ENCODE data around the gene PKIB.
"Not testable (repeated sequence)": the region's sequence is repeated elsewhere in the genome, so short reads cannot be mapped to it uniquely, and the experiment has no call there.

PKIB gene

DNA sequence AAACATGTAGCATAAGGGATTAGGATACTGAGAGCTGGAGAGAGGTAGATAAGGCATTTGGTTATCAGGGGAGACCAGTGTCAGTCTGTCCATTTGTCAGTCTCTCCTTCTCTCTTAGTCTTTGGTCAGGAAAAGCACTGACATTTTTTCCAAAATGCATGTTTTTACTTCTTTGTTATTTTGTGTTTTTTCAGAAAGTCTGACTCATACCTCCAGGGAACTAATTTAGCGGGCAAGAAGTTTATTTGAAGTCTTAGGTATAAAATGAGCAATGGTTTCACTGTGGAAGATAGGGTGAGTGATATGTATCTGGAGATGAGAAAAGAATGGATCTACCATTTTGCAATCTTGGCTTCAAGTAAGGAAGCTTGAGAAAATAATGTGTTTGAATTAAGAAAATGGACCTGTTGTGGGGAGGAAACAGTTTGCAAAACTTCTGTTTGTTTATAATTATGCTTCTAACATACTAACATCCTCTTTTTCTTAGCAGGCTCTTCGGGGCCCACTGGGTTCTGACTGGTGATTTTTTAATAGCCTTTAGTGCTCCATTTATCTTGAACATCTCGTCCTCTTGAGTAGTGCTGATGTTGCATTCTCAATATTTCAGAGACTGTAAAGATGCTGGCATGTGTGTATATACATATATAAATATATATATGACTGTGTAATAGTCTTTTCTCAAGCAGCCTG, 102.4 kb downstream of the PKIB start:
- no peak for DNase-seq

DNA sequence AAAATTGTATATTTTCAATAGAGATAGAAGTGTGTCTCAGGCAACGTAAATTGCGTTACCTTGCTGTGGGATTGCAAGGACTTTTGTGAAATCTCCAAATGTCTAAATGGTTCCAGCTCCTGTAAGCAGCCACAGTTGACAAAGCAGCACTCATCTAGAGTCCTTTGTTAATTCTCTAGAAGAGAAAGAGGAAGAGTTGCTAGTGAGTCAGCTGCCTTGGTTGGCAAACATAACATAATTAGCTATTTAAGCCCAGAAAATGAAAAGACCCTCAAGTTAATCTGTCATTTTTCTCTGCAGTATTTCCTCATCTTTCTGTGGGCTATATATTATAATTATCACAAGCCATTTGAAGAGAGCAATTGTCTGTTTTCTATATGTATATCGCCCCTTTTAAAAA, 102.9 kb downstream of the PKIB start:
- DNase-seq = no peak

DNA sequence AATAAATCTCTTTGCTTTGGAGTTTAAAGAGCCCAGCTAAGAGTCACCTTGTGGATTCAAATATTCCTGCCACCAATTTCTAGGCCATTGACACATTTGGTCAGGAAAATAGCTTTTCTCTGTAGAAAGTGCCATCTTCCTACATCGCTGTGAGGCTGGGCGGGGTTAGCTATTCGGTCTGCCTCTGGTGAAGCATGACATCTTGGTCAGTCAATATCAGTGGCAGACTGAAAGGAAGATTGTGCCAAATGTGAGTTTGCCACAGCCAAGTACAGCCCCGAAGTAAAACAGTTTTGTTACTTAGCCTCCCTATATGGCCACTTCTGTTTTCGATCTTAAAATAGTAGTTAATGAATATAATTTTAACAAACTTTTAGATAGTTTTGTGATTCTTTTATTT, 103.9 kb downstream of the PKIB start:
- DNase-seq = no peak

DNA sequence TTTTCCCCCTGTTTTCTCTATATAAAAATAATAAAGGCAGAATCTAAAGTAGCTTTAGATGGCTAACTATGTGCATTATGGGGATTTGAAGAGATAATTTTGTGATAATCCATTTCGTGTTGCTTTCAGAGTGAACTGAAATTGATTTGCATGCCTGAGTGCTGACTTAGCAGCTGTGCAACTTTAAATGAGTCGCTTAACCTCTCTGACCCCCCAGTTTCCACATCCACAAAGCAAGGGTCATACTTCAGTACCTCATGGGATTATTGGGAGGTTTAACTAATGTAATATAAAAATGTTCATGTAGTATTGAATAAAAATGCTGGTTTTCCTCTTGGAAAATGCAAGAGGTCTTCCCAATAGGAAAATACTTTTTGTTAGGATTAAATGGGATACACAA, 105.5 kb downstream of the PKIB start:
- no peak for DNase-seq

DNA sequence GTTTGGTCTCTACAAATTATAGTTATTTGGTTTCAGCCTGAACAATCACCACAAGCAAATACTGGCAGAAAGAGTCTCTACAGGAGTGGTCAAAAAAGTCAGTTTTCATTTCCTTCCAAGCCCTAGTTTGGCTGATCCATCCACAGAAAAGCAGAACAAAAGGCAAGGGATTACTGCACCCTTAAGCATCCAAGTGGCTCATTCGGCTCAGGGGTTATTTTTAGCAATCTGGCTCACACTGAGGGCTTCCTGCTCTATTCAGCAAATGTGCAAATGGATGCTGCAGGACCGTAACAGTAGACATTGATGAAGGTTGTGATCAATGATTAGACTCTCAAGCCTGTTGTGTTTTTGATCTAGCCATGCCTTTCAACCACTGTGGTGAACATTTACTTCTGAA, 107.1 kb downstream of the PKIB start:
- DNase-seq = no peak

DNA sequence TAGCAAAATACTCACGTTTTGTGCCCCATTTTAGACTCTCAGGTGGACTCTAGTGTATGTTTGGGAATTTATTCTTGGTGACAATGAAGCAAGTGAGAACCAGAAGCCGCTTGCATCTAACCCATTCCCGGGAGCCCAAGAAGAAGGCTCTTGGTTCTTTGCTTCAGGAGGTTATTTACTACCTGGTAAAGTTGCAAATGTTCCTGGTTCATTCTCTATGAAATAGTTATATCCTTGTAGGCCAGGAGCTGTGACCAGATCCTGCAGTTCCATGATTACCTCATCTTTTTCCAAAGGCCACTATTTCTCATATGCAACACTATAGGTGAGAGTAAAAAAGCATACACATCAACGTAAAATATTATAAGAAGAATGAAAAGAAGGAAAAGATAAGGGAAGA, 108.4 kb downstream of the PKIB start:
- no peak for DNase-seq

DNA sequence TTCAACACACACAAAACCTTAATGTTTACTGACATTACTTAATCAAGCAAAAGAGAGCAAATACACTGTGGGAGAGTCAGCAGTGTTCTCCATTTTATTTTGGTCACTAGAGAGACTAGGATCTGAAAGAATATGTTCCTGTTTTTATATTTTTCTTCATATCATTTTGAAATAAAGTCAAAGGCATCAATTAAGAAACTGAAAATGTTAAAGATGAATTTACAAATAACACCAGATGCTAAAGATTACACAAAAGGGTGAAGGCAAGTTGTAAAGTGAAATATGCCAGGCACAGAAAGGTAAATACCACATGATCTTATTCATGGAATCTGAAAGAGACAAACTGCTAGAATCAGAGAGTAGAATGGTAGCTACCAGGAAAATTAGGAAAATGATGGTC, 109.0 kb downstream of the PKIB start:
- no peak for DNase-seq

DNA sequence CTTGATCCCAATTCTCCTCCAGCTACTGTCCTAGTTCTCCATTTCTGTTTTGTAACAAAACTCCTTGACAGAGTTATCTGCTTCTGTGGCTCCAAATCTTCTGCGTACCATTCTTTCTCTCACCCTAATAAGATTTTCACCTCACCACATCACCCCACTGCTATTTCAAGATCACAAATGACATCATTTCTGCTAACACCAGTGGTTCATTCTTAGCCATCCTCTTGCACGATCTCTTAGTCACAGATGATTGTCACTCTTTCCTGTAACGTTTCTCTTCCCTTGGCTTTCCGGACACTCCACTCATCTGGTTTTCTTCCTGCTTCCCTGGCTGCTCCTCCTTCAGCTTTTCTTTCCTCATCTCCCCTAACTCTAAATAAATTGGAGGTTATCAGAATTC, 112.5 kb downstream of the PKIB start:
- DNase-seq = no peak

DNA sequence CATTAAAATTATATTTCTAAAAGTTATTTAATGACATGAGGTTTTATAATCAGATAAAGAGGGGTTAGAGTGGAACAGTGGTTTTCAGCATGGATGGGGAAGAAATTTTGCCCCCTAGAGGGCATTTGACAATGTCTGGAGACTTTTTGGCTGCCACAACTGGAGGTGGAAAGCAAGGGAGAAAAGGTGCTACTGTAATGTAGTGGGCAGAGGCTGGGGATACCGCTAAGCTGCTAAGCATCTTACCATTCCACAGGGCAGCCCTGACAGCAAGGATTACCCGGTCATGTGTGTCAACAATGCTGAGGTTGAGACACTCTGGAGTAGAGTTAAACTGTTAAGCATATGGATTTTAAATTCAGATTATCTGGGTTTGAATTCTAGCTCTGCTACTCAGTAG, 116.4 kb downstream of the PKIB start:
- peak in 1 of 2 experiments; percentile 14 for DNase-seq

DNA sequence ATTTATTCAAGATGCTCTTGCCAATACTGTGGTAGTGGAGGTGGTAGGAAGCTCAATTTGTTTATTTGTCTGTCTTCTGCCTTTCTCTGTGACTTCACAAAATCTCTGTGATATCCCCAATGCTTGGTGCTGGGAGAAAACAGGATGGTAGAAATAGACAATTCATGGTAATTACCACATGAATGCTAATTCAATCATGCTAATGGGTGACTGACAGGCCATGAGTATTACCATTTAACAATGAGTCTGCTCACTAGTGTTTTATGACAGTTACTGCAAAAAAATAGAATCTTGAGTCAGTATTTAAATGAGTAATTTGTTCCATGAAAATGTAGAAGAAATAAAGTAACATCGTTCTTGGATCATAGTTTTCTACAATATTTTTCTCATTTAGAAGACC, 117.0 kb downstream of the PKIB start:
- DNase-seq = no peak

DNA sequence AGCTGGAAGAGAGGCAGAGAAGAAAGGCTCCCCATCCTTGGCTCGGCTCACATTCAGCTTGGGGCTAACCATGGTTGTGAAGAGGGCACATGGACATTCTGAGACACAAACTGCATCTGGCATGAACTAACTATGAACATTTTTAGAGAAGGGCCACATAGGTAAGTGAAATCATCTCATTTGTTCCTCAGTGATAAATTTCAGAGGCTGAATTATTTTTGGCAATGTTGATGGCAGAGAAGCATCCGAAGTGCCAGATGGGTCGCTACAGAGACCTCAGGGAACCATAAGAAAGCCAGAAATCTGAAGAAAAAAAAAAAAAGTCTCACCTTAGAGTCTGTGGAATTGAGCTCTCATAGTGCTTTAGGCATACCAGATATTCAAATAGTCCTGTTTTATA, 120.1 kb downstream of the PKIB start:
- DNase-seq = no peak

DNA sequence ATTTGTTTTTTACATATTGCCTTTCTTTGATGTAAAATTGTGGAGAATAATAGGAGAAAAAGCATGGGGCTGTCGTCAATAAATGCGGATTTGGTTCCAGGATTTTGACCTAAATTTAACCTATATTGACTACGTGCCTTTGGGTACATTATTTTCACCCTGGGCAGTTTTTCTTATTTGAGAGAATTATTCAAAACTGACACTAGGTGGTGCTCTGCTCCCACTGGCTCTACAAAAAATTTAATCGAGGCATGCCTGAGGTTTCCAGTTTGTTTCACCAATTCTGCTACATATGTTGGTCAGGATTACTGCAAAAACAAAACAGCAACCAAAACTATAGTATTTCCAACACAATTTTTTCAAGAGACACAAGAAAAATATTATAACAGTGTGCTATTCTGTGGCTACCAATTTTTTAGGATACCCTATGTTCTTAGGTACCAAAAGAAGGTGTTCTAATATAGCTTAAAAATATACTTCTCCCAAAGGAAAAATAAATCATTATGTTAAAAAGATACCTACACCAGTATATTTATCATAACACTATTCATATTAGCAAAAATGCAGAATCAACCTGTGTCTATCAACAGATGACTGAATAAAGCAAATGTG, 120.7 kb downstream of the PKIB start:
- DNase-seq = peak in 1 of 2 experiments; percentile 26

DNA sequence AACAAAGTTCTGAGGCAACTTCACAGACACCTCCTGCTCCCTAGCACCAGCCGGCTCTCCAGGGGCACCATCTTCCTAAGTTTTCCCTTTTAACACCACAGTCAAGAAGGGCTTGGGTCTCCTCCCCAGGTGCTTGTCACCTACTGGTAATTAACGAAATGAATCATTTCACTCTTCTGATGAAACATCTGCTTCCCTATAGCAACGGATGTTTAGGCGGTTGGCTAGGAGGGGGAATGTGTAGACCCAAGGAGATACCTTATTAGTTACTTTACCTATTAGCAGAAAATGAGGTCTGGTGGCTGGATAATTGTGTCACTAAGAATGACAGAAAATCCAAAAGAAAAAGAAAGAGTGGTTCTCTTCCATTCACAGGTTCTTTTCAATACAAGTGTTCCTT, 123.1 kb downstream of the PKIB start:
- DNase-seq = no peak

DNA sequence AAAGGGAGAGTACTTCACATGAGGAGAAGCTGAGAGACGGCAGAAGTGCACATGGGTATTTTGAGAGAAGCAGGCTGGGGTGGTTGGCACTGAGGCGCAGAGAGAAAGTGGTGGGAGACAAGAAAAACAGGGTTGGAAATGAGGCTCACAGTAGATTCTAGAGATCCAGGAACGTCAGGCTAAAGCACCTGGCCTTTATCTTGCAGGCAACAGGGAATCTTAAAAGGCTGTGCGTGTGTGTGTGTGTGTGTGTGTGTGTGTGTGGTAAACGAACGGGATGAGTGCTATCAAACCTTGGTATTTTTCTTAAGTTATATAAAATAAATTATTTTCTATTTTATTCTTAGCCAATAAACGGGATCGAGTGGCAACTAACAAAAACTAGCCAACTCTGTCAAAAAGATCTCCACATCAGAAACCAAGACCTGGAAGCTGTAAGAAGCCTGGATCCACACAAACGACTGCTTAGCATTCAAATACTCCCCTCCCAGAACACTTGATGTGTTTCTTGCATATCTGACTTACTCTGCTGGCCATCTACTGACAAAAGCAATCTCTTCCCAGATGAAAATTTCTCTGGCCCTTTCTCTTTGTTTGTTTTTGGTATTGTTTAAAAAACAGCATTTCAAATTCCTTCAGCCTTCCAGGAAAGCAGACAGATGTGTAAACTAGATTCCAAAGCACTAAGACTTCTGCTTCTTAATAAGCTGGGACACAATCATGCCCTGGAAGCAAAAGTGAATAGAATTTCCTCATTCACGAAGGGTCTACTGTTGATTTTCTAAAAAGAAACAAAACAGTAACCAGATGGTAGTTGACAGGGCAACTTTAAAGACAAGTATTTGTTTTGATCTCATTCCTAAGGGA, 124.6 kb downstream of the PKIB start:
- DNase-seq = no peak

DNA sequence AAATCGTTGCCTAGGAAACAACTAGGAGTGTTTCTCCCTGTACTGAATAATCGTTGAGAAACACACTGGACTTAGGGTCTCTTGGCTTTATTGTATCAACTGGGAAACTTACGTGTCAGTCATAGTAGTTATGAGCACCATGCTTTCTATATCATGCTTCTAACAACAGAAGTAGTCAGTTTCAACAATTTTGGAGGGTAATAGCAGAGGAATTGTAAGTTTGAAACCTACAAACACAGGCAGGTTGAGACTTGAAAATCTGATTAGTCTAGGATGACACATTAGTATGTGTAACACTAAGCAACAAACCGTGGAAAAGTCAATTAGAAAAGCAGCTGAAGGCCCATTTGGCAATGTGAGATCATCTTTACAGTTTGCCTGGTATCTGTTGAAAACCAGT, 125.4 kb downstream of the PKIB start:
- DNase-seq = no peak

DNA sequence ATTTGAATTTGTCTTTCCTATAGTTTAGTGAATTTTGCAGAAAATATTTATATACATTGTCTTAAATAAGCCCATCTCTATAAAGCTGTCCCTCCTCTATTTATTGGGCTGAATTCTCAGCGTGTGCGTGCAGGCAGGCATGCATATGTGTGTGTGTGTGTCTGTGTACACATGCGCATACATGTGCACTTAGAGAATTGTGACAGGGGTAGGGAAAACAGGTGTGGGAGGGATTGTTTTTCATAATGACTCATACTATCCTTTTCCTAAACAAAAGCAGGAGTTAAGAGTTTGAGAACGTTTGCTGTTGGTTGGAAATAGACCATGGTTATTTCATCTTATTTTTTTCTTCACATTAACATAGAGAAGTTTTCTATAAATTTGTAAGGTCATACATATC, 126.0 kb downstream of the PKIB start:
- DNase-seq = no peak

DNA sequence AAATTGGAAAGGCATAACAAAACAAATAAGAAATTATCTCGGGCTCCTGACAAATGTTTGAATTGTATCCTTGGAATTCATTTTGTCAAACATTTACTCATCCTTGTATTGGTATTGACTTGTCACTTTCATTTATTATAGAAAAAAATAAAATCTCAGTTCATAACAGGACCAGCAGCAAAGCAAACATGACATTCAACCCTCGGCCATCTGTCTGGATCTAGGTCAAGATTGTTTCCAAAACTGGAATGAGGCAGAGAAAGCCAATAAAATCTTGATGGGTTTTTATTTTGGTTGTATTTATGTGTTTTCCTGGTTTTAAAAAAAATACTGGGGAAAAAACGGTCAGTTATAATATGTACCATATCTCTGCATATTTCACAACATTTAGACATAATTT, 126.4 kb downstream of the PKIB start:
- no peak for DNase-seq

DNA sequence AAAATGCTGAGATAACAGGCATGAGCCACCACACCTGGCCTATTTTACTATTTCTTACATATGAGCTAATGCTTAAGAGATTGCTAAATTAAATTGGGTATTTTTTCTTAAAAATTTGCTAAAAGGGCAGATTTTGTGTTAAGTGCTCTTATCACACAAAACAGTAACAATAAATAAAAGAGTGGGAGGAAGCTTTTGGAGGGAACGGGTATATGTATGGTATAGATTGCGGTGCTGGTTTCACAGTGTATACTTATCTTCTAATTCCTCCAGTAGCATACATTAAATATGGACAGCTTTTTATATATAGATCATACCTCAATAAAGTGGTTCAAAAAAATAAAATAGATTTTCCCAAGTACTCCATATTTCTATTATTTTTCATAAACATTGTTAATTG, 129.9 kb downstream of the PKIB start:
- DNase-seq = no peak

DNA sequence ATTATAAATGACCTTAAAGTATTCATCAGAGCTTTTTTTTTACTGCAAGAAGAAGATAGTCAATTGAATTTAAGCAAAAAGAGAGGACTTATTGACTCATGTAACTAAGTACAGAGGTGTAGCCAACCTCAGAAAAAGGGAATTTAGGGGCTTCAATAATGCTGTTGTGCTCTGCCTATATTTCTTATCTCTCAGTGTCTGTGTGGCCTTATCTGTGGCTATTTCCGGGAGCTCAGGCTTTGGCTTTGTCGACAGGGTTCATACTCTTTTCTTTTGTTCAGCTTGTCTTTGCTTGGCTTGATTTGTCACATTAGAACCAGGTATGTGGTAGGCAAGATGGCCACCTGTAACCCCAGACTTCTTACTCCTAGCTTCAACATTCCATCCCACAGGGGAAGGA, 130.7 kb downstream of the PKIB start:
- DNase-seq = no peak

DNA sequence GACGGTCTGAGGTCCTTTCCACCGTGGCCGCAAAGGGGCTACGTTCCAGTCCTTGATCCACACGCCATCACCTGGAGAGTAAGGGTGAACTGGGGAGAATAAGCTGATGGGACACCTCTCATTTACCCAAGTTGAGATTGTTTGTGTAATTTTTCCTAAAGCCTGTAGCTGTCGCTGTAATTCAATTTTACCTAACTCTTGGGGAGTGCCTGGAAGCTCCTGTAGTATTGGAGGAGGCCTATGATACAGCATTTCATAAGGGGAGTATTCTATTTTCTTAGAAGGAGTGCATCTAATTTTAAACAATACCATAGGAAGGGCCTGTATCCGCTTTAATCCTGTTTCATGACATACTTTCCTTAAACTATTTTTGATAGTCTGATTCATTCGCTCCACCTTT, 134.0 kb downstream of the PKIB start:
- not testable (repeated sequence) for DNase-seq

DNA sequence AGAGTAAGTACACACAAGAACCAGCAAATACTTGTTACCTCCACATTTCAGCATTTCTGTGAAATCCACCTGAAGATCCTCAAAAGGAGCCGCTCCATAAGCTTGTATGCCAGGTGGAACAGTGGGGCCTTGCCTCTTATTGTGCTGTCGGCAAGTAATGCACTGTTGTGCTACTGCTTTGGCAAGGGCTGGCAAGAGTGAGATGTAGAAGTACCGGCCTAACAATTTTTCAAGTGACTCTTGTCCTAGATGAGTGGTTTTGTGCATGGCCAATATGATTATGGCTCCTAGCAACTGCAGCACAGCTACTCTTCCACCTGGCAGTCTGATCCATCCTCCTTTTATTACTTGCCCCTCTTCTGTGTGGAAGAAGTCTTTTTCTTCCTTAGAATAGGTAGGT, 134.7 kb downstream of the PKIB start:
- DNase-seq = not testable (repeated sequence)

DNA sequence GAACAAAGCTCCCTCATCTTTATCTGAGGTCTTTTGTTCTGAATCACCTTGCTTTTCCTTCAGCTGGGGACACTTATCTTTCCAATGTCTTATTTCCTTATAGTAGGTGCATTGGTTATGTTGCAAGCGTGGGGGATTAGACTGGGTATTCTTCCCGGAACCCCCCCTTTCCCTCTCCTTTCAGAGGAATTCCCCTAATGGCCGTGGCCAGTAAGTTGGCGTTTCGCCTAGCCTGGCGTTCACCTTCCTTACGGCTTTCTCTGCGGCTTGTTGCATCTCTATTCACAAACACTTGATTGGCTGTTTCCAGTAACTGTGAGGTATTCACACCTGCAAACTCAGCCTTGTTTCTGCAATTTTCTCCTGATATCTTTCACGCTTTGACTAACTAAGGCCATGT, 136.5 kb downstream of the PKIB start:
- DNase-seq = no peak

DNA sequence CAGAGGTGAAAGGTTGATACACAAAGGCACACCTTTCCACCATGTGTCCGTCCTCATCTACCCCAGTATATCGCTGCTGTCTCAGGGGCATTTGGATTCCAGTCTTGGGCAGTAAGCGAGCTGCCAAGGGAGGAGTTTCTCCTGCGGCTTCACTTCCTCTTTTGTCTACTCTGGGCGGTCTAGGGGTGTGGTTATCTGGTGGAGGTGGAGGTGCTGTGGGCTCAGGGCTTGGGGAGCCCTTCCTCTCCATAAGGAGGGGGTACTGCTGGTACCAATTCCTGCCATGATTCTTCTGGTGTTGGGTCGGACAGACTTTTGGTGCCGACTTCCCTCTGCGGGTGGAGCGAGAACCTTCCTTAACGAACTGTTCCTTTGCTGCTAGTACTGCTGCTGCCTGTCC, 137.4 kb downstream of the PKIB start:
- no peak for DNase-seq

DNA sequence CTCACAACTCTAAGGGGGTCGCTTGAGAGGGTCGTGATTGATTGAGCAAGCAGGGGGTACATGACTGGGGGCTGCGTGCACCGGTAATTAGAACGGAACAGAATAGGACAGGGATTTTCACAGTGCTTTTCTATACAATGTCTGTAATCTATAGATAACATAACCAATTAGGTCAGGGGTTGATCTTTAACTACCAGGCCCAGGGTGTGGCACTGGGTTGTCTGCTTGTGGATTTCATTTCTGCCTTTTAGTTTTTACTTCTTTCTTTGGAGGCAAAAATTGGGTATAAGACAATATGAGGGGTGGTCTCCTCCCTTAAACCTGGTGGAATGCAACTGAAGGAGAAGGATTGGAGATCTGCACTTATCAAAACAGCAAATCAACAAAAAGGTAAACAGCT, 138.7 kb downstream of the PKIB start:
- DNase-seq = not testable (repeated sequence)
